T-helper 17 cell (primary cell): ENCODE results near the gene TTC9C. TPM values are rescaled to one million over a fixed set of nuclear protein-coding genes. Genes with fewer than 3 reads are reported as not detected.

Source experiments
- ATAC-seq: fragments of 150-1000 bp; cut with Tn5 transposase; 2 replicates; pipeline ENCODE4 v1.10.0; 2021; ENCODE audit warnings: mild to moderate bottlenecking, moderate library complexity
- DNase-seq, 3 donors: peaks; one replicate each; pipeline versions ENCODE4 v3.0.0 to v3.0.0-alpha.2; 2020 to 2021
- H3K9me3 ChIP-seq: one replicate; pipeline ENCODE4 v1.7.0; 2013; ENCODE audit warnings: low read length, mild to moderate bottlenecking; ENCODE audit not compliant: control insufficient read depth, poor library complexity, severe bottlenecking
- H3K27ac Mint-ChIP-seq: one replicate; pipeline ENCODE4 v1.8.0; 2022; ENCODE audit warnings: mild to moderate bottlenecking, moderate library complexity, mixed read lengths
- H3K27me3 Mint-ChIP-seq: one replicate; pipeline ENCODE4 v1.8.0; 2022; ENCODE audit warnings: mixed read lengths
- H3K36me3 Mint-ChIP-seq: one replicate; pipeline ENCODE4 v1.8.0; 2022; ENCODE audit warnings: low read depth, mixed read lengths
- H3K4me1 Mint-ChIP-seq: one replicate; pipeline ENCODE4 v1.8.0; 2022; ENCODE audit warnings: mild to moderate bottlenecking, mixed read lengths
- H3K4me3 Mint-ChIP-seq: one replicate; pipeline ENCODE4 v1.8.0; 2022; ENCODE audit warnings: mild to moderate bottlenecking, moderate library complexity, mixed read lengths
- total RNA-seq, 4 donors: library from RNA in 2 of 4; stranded (reverse) in 2 of 4; gene quantifications; one replicate each; pipeline ENCODE4 v1.2.3 and lab custom pipeline; 2022 to 2026

The TTC9C gene
- total RNA-seq, 2 donors from 2014 or later: 11.0 to 14.1 TPM

- Mint-ChIP-seq H3K4me3 (peak overlapping the region; percentile 97), H3K4me1 (peaks cover 29% of the 10 kb centered on the region), H3K27ac (peak overlapping the region; percentile 88), H3K36me3 (no peaks in the 10 kb centered on the region), H3K27me3 (no peaks in the 10 kb centered on the region)
- no peak for DNase-seq
- H3K9me3 ChIP-seq: no peaks in the 10 kb centered on the region
- no peak for ATAC-seq
Measured at GRCh38 chr11:62705413-62705812, 22.9 kb upstream of the TTC9C start.

GRCh38 chr11:62705880-62706849 is 22.1 kb upstream of the TTC9C start:
- H3K27me3 Mint-ChIP-seq: no peaks in the 10 kb centered on the region
- DNase-seq (peak; percentile 91 to 96 (median 95)), ATAC-seq (peak; percentile 70)
- H3K9me3 ChIP-seq: no peaks in the 10 kb centered on the region
- H3K27ac Mint-ChIP-seq: peak overlapping the region; percentile 88
- no peaks in the 10 kb centered on the region for H3K36me3 Mint-ChIP-seq
- H3K4me1 Mint-ChIP-seq: peaks cover 29% of the 10 kb centered on the region
- H3K4me3 Mint-ChIP-seq: peak overlapping the region; percentile 97

GRCh38 chr11:62706850-62707247 is 21.4 kb upstream of the TTC9C start:
- no peaks in the 10 kb centered on the region for H3K9me3 ChIP-seq
- no peak for ATAC-seq
- Mint-ChIP-seq H3K27me3 (no peaks in the 10 kb centered on the region), H3K4me1 (peaks cover 29% of the 10 kb centered on the region), H3K27ac (no peak overlapping the region), H3K36me3 (no peaks in the 10 kb centered on the region), H3K4me3 (peak overlapping the region; percentile 97)
- no peak for DNase-seq

DNA sequence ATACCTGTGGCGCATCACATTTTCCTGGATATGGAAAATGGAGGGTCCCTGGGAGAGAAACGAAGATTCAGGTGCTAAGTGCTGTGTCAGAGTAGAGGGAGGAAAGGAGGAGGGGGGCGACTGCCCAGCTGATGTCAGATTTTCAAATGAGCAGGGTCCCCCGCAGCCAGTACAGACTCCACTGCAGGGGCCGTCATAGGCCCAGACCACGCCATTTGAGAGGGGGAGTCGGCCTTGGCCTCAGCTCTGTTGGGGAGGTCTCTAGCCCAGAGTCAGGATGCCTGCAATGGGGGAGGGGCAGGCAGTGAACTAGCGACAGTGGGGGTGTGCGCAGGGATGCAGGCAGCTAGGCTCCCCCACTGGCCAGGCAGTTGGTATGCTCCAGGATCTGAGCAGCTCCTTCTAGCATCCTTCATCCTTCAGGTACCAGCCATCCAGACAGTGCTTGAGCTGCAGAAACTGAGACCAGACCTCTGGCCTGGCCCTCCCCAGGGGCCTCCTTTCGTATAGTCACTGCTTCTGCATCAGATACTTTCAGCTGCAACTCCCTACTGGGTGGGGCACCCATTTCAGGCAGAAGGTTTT is 20.9 kb upstream of the TTC9C start, which contains the start of the genes BSCL2 and GNG3:
TSS of gene BSCL2 (minus strand) at position 148 of the 585 bp plus-strand sequence. CDS start 229 bp downstream, outside the sequence.
TSS of gene GNG3 (plus strand) at position 400 of the 585 bp plus-strand sequence. CDS start 620 bp downstream, outside the sequence.
- Mint-ChIP-seq H3K27ac (peak within 1 kb of the TSS; percentile 100), H3K4me3 (peak within 1 kb of the TSS; percentile 97), H3K36me3 (no peaks in the 10 kb centered on the region), H3K27me3 (no peaks in the 10 kb centered on the region), H3K4me1 (peaks cover 29% of the 10 kb centered on the region)
- DNase-seq (no peak), ATAC-seq (no peak)
- no peaks in the 10 kb centered on the region for H3K9me3 ChIP-seq

DNA sequence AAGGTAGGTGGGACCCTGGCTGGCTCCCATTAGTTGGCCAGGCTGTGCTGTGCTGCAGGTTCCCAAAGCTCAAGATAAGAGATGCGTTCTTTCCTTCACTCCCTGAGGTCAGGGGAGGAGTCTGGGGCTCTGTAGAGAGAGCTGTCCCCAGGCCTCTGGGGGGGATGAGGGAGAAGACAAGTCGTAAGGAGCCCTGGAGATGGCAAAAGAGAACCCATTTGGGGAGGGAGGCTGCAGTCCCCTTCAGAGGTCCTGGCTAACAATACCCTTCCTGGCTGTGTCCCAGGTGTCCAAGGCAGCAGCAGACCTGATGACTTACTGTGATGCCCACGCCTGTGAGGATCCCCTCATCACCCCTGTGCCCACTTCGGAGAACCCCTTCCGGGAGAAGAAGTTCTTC is 19.9 kb upstream of the TTC9C start:
- Mint-ChIP-seq H3K4me1 (peaks cover 35% of the 10 kb centered on the region), H3K36me3 (no peaks in the 10 kb centered on the region), H3K4me3 (peak overlapping the region; percentile 97), H3K27me3 (no peaks in the 10 kb centered on the region), H3K27ac (peak overlapping the region; percentile 100)
- DNase-seq: no peak
- no peaks in the 10 kb centered on the region for H3K9me3 ChIP-seq
- no peak for ATAC-seq

DNA sequence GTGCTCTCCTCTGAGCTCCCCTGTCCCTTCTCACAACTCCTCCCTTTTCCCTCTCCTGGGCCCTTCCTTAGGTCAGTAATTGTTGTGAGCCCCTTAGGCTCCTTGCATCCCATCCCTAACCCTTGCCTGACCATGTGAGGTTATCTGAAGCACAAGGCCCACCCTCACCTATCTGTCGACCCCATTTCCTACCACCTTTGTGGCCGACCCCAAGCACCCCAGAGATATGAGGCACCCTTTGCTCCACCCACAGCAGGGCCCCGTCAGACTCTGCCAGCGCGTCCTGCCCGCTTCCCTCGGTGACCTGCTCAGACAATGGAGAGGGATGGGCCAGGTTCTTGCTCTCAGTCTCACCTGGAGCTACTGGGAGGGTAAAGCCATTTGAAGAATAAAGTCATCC is 19.5 kb upstream of the TTC9C start:
- no peaks in the 10 kb centered on the region for H3K27me3 Mint-ChIP-seq
- H3K36me3 Mint-ChIP-seq: no peaks in the 10 kb centered on the region
- ATAC-seq: peak; percentile 22

DNA sequence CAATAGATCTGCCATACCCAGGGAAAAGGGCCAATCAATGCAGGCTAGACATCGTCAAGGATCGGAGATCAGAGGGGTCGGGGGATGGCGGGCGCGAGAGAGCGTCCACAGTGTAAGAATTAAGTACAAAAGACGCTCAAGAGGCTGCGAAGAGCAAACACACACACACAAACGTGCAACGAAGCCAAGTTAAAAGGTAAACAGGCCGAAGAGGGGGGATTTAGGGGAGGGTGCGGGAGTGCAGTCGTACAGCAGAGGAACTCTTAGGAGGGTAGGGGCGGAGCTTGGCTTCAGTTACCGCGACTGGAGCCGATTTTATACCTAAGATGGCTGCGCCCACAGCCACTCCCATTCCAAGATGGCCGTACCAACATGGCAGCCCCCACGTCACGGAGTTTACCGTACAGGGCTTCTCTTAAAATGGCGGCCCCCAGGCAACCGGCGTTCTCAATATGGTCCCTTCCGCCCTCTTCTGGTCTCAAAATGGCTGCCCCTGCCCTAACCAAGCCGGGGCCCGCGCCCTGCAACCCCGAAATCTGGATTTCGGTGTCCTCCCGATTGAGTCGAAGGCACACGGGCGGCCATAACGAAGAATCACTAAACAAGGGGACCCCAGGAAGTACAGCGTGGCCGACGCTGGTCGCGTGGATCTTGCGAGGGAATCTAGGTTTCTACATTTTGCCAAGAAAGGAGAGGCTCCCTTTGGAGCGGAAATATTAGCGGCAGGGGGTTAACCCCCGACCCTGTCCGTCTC is 18.9 kb upstream of the TTC9C start:
- DNase-seq (peak; percentile 83 to 93 (median 90)), ATAC-seq (peak; percentile 83)
- Mint-ChIP-seq H3K27me3 (no peaks in the 10 kb centered on the region), H3K4me3 (peak overlapping the region; percentile 97), H3K4me1 (peaks cover 41% of the 10 kb centered on the region), H3K36me3 (no peaks in the 10 kb centered on the region), H3K27ac (peak overlapping the region; percentile 100)
- no peaks in the 10 kb centered on the region for H3K9me3 ChIP-seq

More for the DNA sequence above, 19.5 kb upstream of the TTC9C start:
- Mint-ChIP-seq H3K27ac (peak overlapping the region; percentile 100), H3K4me1 (peaks cover 38% of the 10 kb centered on the region), H3K4me3 (peak overlapping the region; percentile 97)
- DNase-seq: peak; percentile 26 to 33 (median 26)
- H3K9me3 ChIP-seq: no peaks in the 10 kb centered on the region

DNA sequence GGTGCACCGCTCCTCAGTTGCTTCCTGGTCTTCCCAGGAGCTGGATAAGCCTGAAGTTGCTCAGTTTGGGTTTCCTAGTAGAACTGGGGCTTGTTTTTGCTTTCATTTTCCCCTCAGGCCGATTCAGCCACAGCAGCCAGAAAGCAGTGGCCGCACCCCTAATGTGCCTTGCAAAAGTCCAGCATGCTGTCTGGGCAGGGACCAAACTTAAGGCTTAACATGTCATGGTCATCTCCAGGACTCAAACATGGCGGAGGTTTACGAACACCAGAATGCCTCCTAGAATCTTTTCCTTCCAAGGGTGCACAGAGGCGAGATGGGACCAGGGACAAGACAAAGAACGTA is 18.3 kb upstream of the TTC9C start:
- ATAC-seq (no peak), DNase-seq (peak in 1 of 3 donors; percentile 20)
- H3K4me3 Mint-ChIP-seq: peak overlapping the region; percentile 97
- peaks cover 43% of the 10 kb centered on the region for H3K4me1 Mint-ChIP-seq
- H3K9me3 ChIP-seq: no peaks in the 10 kb centered on the region
- no peaks in the 10 kb centered on the region for H3K36me3 Mint-ChIP-seq
- H3K27ac Mint-ChIP-seq: peak overlapping the region; percentile 100
- H3K27me3 Mint-ChIP-seq: no peaks in the 10 kb centered on the region

GRCh38 chr11:62712276-62712812 is 15.9 kb upstream of the TTC9C start:
- peaks cover 41% of the 10 kb centered on the region for H3K4me1 Mint-ChIP-seq
- H3K36me3 Mint-ChIP-seq: no peaks in the 10 kb centered on the region
- peak overlapping the region; percentile 91 for H3K27ac Mint-ChIP-seq

DNA sequence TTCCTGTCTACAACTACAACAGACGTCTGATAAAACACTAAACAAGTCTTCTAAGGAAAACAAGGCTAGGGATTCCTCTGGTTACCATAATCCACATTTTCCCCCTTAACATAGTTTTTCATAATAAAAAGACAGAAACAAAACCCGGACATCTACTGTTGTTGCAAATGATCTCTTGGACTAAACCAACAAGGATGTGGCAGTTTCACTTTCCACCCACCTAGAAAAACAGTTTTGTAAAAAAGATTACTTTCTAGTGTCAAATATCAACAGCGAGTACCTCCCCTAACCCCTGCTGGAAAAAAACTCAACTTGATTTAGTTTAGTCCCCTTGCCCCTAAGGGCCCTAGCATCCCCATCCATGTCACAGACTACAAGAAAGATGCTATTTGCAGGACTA is 15.4 kb upstream of the TTC9C start:
- no peak for ATAC-seq
- peak overlapping the region; percentile 91 for H3K27ac Mint-ChIP-seq
- H3K4me3 Mint-ChIP-seq: no peak overlapping the region

More at GRCh38 chr11:62712276-62712812, 15.9 kb upstream of the TTC9C start:
- no peak for DNase-seq
- no peak for ATAC-seq
- no peaks in the 10 kb centered on the region for H3K9me3 ChIP-seq
- no peaks in the 10 kb centered on the region for H3K27me3 Mint-ChIP-seq
- no peak overlapping the region for H3K4me3 Mint-ChIP-seq

GRCh38 chr11:62713343-62713742 is 14.9 kb upstream of the TTC9C start:
- ATAC-seq (no peak), DNase-seq (no peak)
- Mint-ChIP-seq H3K36me3 (no peaks in the 10 kb centered on the region), H3K27me3 (no peaks in the 10 kb centered on the region), H3K27ac (peak overlapping the region; percentile 91), H3K4me1 (peaks cover 39% of the 10 kb centered on the region), H3K4me3 (no peak overlapping the region)
- H3K9me3 ChIP-seq: no peaks in the 10 kb centered on the region

More for the DNA sequence above, 15.4 kb upstream of the TTC9C start:
- no peak for DNase-seq
- H3K27me3 Mint-ChIP-seq: no peaks in the 10 kb centered on the region
- no peaks in the 10 kb centered on the region for H3K36me3 Mint-ChIP-seq
- H3K4me1 Mint-ChIP-seq: peaks cover 40% of the 10 kb centered on the region
- no peaks in the 10 kb centered on the region for H3K9me3 ChIP-seq

DNA sequence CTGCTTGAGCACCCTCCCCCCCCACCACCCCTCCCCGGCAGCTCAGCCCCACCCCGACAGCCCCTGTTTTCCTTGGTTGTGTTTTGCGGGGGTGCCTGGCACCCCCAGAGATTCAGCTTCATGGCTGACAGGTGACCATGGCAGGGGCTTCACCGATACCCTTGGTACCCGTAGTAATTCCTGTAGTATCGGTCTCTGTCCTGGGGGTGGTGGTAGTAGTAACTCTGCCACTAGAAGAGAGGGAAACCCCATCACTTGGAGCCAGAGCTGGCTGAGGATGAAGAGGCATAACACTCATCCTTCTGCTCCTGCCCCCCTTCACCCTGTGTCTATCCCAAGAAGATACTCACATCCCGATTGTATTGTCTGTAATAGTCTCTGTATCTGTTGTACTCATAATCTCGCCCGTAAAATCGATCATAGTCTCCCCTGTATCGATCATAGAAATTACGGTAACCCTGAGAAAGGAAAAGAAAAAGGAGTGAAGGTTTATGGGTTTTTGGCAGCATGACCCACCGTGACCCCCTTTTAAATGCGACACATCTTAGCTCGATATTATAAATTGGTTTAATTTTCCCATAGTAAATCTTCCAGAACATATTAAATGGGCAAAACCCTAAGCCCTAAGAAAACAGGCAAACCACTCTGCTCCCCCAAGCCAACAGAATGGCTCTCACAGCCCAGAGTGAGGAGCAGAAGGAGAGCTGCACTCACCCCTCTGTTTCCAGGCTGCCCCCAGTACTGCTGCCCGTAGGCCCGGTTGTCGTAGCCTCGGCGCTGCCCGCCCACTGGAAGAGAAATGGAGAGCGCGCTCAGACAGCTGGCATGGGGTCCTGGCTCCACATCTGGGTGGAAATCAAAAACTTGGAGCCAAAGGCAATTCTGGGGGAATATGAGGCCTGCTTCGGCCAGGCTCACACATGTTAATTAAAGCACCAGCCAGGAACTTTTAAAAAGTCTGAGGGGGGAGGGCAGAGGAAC is 12.8 kb upstream of the TTC9C start:
- Mint-ChIP-seq H3K4me1 (peaks cover 32% of the 10 kb centered on the region), H3K4me3 (no peak overlapping the region), H3K36me3 (peaks cover 3% of the 10 kb centered on the region), H3K27ac (peak overlapping the region; percentile 91), H3K27me3 (no peaks in the 10 kb centered on the region)
- DNase-seq (no peak), ATAC-seq (no peak)
- H3K9me3 ChIP-seq: no peaks in the 10 kb centered on the region
